NCI-H460 (cell line): ENCODE data around the gene NDUFB5. TPM values are rescaled to one million over a fixed set of nuclear protein-coding genes. Genes with fewer than 3 reads are reported as not detected.

Source experiments
- DNase-seq: peaks from one replicate; pipeline ENCODE4 v3.0.0-alpha.2; 2016; ENCODE audit warnings: low read depth; ENCODE audit errors: extremely low read depth
- small RNA-seq, 2 experiments: library from RNA; depleted of rRNA; stranded (forward); fragments of <200 nt; gene quantifications; one replicate each; pipeline ENCODE3, GENCODE V24; 2014
- total RNA-seq: library from RNA; depleted of rRNA; stranded (reverse); fragments of >200 nt; shearing (Covaris generic); gene quantifications from 2 replicates; pipeline ENCODE4 v1.2.3, GENCODE V29; 2014; rRNA removed

NDUFB5 gene
- total RNA-seq, 1 experiment from 2014 or later: 168 TPM

DNA sequence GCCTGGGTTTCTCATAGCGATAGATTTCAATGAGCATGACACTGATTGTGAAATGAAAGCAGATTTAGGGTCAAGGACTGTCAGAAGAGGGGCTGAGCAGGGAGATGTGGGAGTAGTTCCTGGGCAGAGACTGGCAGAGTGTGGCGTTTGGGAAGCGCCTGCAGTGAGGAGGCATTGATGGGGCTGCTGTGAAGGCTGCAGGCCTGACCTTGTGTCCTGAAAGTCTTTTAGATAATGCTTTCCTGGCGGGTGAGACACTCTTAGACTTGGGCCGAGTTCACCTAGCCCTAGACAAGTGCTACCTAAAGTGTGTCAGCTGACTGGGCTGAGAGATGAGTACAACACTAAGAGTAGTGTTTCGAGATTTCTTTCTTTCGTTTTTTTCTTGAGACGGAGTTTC lies 68.9 kb downstream of the NDUFB5 start:
- no peak for DNase-seq

DNA sequence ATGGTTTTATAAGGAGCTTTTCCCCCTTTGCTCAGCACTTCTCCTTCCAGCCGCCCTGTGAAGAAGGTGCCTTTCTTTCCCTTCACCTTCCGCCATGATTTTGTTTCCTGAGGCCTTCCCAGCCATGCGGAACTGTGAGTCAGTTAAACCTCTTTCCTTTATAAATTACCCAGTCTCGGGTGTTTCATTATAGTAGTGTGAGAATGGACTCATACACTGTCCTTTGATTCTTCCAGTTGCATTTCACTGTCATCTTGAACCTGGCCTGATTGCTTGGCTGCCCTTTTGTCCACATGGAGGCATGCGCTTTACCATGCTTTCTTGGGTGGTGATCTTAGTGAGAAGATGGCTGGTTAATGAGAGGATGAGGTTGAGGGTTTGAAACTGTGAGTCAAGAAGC lies 71.5 kb downstream of the NDUFB5 start:
- no peak for DNase-seq

Small RNAs within 50 kb of the gene (small RNA-seq; reads per million reads assigned to genes)
- gene AC090425.1: 0 reads per million in 2 experiments
- gene RF01210: 0.02 to 0.06 reads per million in 2 experiments

Other genes with a start within 250 kb of the NDUFB5 start
- 20.5 and 21.6 TPM in 2 replicates for gene GNB4, start 153.3 kb upstream of the NDUFB5 start, total RNA-seq
- gene ACTL6A, start 41.9 kb upstream of the NDUFB5 start, total RNA-seq: 77.9 and 85.0 TPM in 2 replicates
- gene MRPL47, start 156 bp upstream of the NDUFB5 start, total RNA-seq: 60.4 and 68.1 TPM in 2 replicates
- gene USP13, start 48.2 kb downstream of the NDUFB5 start, total RNA-seq: 4.4 and 8.1 TPM in 2 replicates